ENCODE results near the gene CTR9. TPM values are rescaled to one million over a fixed set of nuclear protein-coding genes. Genes with fewer than 3 reads are reported as not detected.

CTR9 gene
- total RNA-seq, 1 donor from 2014 or later = 39.8 TPM

- TF ChIP-seq CTCF (conservative IDR thresholded peaks at IDR 0.05) = no peak
- no peak overlapping the region for H3K4me3 Mint-ChIP-seq
- no peaks in the 10 kb centered on the region for H3K9me3 Mint-ChIP-seq
- H3K4me1 Mint-ChIP-seq = no peaks in the 10 kb centered on the region
- no peak for DNase-seq (ENCODE audit: low read depth, low spot score)
- H3K27me3 Mint-ChIP-seq (ENCODE audit: low read depth) = no peaks in the 10 kb centered on the region
- no peak overlapping the region for H3K27ac Mint-ChIP-seq (ENCODE audit: unreplicated experiment)
- no peaks in the 10 kb centered on the region for H3K36me3 Mint-ChIP-seq (ENCODE audit: low read depth)
Measured at GRCh38 chr11:10716122-10716521, 34.9 kb upstream of the CTR9 start.

GRCh38 chr11:10716543-10717259 is 34.3 kb upstream of the CTR9 start:
- no peak for TF ChIP-seq CTCF (conservative IDR thresholded peaks at IDR 0.05)
- Mint-ChIP-seq H3K9me3 (no peaks in the 10 kb centered on the region), H3K4me1 (no peaks in the 10 kb centered on the region), H3K27me3 (ENCODE audit: low read depth) (no peaks in the 10 kb centered on the region), H3K27ac (ENCODE audit: unreplicated experiment) (no peak overlapping the region), H3K36me3 (ENCODE audit: low read depth) (peaks cover under 1% of the 10 kb centered on the region), H3K4me3 (no peak overlapping the region)
- DNase-seq (ENCODE audit: low read depth, low spot score) = no peak

DNA sequence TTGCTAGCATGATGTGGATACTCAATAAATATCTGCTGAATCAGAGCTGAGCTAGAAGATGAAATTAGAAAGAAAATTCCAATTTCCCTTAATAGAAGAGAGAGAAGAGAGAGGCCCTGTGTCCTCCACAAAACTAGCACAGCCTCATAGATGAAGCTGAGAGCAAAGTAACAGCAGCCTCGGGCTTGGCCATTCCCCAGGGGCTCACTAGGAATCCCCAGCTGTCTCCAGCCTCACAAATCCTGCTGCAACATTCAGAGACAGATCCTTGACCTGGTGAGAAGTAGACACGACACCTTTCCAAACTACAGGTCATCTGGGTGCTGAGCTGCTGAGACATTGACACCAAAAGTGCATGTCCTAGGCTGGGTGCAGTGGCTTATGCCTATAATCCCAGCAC is 31.4 kb upstream of the CTR9 start:
- H3K36me3 Mint-ChIP-seq (ENCODE audit: low read depth) = peaks cover 3% of the 10 kb centered on the region

DNA sequence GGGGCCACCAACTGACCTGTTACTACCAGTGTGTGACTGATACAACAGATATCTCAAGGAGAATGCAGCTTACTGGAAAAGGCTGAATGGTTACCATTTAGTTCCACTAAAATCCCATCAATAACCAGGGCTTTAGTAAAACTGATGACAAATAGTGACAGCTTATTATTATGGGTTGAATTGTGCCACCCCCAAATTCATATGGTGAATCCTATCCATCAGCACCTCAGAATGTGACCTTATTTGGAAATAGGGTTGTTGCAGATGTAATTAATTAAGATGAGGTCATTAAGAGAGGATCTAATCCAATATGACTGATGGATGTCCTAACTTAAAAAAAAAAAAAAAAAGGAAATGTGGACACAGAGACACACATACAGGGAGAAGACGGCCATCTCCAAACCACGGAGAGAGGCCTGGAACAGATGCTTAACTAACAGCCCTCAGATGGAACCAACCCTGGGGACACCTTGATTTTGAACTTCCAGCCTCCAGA is 30.1 kb upstream of the CTR9 start:
- no peaks in the 10 kb centered on the region for H3K9me3 Mint-ChIP-seq
- no peaks in the 10 kb centered on the region for H3K27me3 Mint-ChIP-seq (ENCODE audit: low read depth)
- no peaks in the 10 kb centered on the region for H3K4me1 Mint-ChIP-seq
- TF ChIP-seq CTCF (conservative IDR thresholded peaks at IDR 0.05) = no peak
- H3K36me3 Mint-ChIP-seq (ENCODE audit: low read depth) = peaks cover 3% of the 10 kb centered on the region
- H3K27ac Mint-ChIP-seq (ENCODE audit: unreplicated experiment) = no peak overlapping the region
- DNase-seq (ENCODE audit: low read depth, low spot score) = no peak
- no peak overlapping the region for H3K4me3 Mint-ChIP-seq

More for the DNA sequence above, 31.4 kb upstream of the CTR9 start:
- no peaks in the 10 kb centered on the region for H3K27me3 Mint-ChIP-seq (ENCODE audit: low read depth)
- no peak overlapping the region for H3K27ac Mint-ChIP-seq (ENCODE audit: unreplicated experiment)
- H3K4me3 Mint-ChIP-seq = no peak overlapping the region
- no peak for DNase-seq (ENCODE audit: low read depth, low spot score)
- H3K4me1 Mint-ChIP-seq = no peaks in the 10 kb centered on the region
- H3K9me3 Mint-ChIP-seq = no peaks in the 10 kb centered on the region
- TF ChIP-seq CTCF (conservative IDR thresholded peaks at IDR 0.05) = no peak

- no peak for TF ChIP-seq CTCF (conservative IDR thresholded peaks at IDR 0.05)
- Mint-ChIP-seq H3K9me3 (no peaks in the 10 kb centered on the region), H3K4me3 (no peak overlapping the region), H3K36me3 (ENCODE audit: low read depth) (peaks cover 3% of the 10 kb centered on the region), H3K4me1 (no peaks in the 10 kb centered on the region), H3K27ac (ENCODE audit: unreplicated experiment) (no peak overlapping the region), H3K27me3 (ENCODE audit: low read depth) (no peaks in the 10 kb centered on the region)
- no peak for DNase-seq (ENCODE audit: low read depth, low spot score)
Measured at GRCh38 chr11:10722307-10722706, 28.7 kb upstream of the CTR9 start.

Data from neural crest cell (in vitro differentiated cells).